ENCODE measurements around the gene PKP2. TPM values are rescaled to one million over a fixed set of nuclear protein-coding genes. Genes with fewer than 3 reads are reported as not detected.

The PKP2 gene
- polyA plus RNA-seq, 4 donors, result 20.5 to 24.6 (median 22.2) TPM

DNA sequence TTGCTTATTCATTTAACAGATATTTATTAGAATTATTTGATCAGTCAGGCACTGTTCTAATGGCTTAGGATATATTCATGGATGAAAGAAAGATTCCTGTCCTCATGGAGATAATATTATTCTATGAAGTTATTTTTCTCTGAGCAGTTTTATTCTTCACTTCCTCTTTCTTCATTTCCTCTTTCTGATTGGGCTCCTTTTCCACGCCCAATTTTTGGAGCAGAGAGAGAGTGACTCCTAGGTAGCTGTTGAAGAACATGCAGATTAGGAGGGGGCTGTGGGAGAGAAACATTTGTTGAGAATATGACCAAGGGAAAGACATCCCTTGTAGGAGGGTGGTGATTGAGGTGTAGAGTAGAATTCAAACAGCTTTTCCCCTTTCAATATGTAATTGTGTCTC, 134.9 kb downstream of the PKP2 start:
- DNase-seq (ENCODE audit: low read depth in 4 of 4, low spot score in 3 of 4), result no peak

DNA sequence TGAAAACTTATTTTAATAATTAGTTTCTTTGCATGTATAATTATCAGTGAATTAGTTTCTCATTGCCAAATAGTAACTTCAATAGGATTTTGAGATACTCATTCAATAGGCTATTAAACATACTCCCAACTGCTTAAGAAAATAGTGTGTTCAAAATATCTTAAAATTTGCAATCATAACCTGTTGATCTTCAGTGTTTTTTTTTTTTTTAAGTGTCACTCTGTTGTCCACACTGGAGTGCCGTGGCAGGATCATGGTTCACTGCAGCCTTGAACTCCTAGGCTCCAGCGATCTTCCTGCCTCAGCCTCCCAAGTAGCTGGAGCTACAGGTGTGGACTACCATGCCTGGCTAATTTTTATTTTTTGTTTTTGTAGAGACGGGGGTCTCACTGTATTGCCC, 139.4 kb downstream of the PKP2 start:
- DNase-seq (ENCODE audit: low read depth in 4 of 4, low spot score in 3 of 4), result no peak

DNA sequence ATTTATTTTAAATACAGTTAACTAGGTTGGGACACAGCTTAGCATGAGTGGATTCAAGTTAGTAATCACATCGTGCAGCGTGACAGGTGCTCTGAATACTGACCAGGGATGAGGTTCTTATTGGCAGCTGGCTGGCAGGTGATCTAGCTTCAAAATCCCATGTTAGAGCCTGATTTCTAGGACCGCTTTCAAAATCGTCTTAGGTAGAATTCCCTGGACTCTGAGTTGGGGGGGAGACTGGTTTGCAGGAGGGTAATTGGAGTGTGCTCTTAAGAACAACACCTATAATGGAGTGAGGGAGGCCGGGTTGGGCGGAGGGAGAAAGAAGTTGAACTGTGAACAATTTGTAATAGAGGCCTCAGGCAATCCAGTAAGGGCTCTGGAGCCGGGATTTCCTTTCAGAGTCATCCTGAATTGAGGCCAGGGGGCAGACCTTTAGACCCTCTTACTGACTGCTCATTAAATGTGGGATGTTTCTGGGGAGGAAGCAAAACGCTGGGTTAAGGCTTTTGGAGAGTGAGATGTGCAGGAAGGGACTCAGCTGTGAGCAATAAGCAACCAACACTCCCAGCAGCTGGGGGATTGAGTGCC, 140.0 kb downstream of the PKP2 start:
- DNase-seq (ENCODE audit: low read depth in 4 of 4, low spot score in 3 of 4), result peak in 3 of 4 donors; percentile 28 to 30 (median 28)

DNA sequence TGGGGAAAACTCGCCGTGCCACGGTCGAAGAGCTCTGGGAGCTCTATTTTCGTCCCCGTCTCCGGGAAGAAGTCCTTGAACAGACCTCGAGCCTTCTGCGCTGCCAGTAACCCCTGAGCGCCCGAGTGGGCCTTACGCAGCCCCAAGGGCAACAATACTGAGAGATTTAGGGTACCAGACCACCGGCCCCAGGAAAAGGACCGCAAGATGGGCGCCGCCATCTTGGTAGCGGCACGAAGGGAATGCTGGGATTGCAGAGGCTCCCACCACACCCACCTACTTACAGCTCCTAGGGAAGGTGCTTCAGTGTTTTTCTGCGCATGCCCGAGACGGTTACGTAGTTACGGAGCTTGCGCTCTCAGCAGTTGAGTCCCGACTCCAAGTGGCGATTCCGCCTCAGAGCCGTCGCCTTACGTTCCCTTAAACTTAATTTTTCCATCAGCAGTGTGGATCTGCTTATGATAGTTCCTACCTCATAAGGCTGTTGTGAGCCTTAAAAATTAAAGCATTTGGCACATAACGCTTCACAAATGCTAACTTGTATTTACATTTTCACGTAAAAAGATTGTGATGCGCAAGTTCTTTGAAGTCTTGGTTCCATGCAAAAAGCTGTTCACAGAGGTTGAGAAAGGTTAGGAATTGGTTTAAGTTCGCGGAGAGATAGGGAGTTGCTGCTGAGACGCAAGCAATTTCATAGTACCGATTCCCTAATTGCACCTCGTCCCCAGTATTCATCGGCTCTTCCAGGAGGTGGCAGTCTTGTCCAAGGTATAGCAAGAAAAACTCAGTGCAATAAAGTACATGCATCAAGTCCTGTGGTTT, 140.7 kb downstream of the PKP2 start, which contains the start of gene YARS2:
Gene YARS2 (minus strand): TSS at position 244 of the 822 bp plus-strand sequence. CDS start 23 bp downstream, at position 221.
- DNase-seq (ENCODE audit: low read depth in 4 of 4, low spot score in 3 of 4), result peak; percentile 88 to 98 (median 97)

DNA sequence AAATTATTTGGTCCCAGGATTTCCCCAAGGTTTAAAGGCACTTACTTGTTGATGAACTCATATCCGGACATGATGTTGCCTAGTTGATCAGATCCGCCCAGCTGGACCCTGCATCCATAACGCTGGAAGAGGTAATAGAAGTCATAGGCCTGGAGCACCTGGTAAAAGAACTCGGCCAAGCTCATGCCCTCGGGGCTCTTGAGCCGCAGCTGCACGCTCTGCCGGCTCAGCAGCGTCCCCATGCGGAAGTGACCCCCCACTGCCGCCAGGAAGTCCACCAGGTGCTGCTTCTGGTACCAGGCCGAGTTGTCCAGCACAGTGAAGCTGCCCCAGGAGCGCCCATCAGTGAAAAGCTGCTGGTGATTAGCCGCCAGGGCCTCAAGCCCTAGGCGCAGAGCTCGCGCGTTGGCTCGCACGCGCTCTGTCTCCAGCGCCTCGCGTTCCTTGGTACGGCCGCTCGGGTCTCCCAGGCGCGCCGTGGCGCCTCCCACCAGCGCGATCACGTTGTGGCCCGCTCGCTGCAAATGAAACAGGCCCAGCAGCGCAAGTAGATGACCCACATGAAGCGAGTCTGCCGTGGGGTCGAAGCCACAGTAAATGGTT, 141.4 kb downstream of the PKP2 start:
- peak; percentile 43 to 57 (median 55) for DNase-seq (ENCODE audit: low read depth in 4 of 4, low spot score in 3 of 4)

DNA sequence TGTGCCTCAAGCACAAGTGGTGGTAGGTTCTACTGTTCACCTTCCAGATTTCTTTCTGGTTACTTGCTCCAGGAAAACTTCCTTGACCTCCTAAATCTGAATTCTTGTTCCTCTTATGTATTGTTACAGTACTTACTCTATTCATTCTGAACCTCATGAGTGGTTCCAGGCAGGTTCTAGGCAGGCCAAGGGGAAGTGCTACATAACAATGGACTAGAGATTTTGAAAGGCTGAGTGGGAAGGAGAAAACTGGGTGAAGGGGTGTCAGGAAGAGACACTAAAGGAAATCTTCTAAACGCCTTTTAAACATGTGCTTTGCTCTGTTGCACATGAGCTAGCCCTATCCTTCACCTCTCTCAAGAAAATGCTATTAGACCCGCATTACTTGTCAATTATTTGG, 142.5 kb downstream of the PKP2 start:
- DNase-seq (ENCODE audit: low read depth in 4 of 4, low spot score in 3 of 4), result no peak

DNA sequence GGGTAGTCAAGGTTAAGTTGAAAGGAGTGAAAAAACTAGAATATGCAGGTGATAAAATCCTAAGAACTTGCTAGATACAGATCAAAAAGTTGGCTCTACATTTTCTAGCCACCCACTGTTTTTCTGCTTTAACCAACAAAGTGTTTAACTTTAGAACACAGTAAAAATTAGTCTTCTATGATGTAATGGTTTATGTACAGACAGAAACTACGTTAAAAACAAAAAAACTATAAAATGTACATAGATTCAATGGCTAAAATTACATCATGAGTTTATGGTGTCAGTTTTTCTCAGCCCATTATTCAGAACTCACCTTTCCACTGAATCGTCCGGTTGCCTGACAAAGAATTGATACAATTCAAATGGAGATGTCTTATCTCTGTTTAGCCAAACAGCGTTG, 143.0 kb downstream of the PKP2 start:
- no peak for DNase-seq (ENCODE audit: low read depth in 4 of 4, low spot score in 3 of 4)

DNA sequence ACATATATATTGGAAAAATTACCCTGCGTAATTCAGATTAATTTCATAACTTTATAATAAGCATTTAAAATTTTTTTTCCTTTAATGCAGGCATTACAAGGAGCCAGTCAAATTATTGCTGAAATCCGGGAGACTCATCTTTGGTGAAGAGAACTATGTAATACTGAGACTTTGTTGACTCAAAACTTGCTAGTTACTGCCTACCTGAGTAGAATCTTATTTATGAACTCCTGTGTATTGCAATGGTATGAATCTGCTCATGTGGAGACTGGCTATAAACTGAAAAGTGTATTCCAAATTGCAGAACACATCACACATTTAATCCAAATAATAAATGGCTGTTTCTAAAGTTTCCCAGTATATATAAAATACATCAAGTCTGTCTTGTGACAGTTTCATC, 153.3 kb downstream of the PKP2 start:
- no peak for DNase-seq (ENCODE audit: low read depth in 4 of 4, low spot score in 3 of 4)

DNA sequence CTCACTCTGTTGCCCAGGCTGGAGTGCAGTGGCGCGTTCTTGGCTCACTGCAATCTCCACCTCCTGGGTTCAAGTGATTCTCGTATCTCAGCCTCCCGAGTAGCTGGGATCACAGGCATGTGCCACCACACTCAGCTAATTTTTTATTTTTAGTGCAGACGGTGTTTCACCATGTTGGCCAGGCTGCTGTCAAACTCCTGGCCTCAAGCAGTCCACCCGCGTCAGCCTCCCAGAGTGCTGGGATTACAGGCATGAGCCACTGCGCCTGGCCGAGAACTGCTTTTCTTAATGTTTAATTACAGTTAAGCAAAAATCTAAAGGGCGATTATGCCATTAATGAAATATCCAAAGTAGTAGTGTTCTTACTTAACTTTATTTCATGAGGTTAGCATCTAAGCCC, 154.4 kb downstream of the PKP2 start:
- no peak for DNase-seq (ENCODE audit: low read depth in 4 of 4, low spot score in 3 of 4)

Other genes starting within 250 kb of the PKP2 start
- gene DNM1L, start 217.5 kb downstream of the PKP2 start, polyA plus RNA-seq (ENCODE audit: insufficient read length in 4 of 4), result 100 to 1,000 TPM in 3 of 4 donors, 10 to 100 TPM in 1; 87.3 to 114 (median 102) TPM
- 10 to 100 TPM; 32.0 to 36.0 (median 34.4) TPM for gene YARS2, start 140.9 kb downstream of the PKP2 start, polyA plus RNA-seq (ENCODE audit: insufficient read length in 4 of 4)